A549 (cell line): ENCODE measurements around the gene OR1E1. TPM values are rescaled to one million over a fixed set of nuclear protein-coding genes. Genes with fewer than 3 reads are reported as not detected.
A peak's percentile ranks its signal among the peaks of the same experiment; 100 is the strongest.

Experiments
- ATAC-seq, 2 experiments: fragments of 200-7000 bp in 1 of 2; fragments of >200 bp in 1 of 2; cut with Nextera tagmentation in 1 of 2; cut with Tn5 transposase in 1 of 2; 3 replicates each; pipeline versions ENCODE4 v1.8.0 to v1.9.1; 2018 to 2020; ENCODE audit warnings: mild to moderate bottlenecking in 1 of 2, moderate library complexity in 1 of 2
- CTCF ChIA-PET: fragments of 300-600 bp; sonication (Branson Sonifier 250); formaldehyde crosslinking; extraction: SDS; loops from one replicate; lab custom pipeline; 2021; ENCODE audit warnings: antibody characterized with exemption, inconsistent platforms; lab: Yijun Ruan, JAX
- POLR2A ChIA-PET: fragments of 350-600 bp; formaldehyde crosslinking; extraction: SDS; loops from one replicate; lab custom pipeline; 2021; ENCODE audit warnings: antibody characterized with exemption, inconsistent platforms; lab: Yijun Ruan, JAX
- DNase-seq, 2 experiments: peaks; one replicate each; pipeline versions ENCODE4 v3.0.0 to v3.0.0-alpha.2; 2011 to 2016; ENCODE audit warnings: low read depth in 1 of 2, low spot score in 1 of 2
- FAIRE-seq: peaks from 2 replicates; lab custom pipeline; 2011; peaks lifted over from hg19 to GRCh38; lab: Jason Lieb, UNC
- H3K27ac ChIP-seq, 2 experiments: fragments of >200 bp; sonication (Bioruptor Twin); formaldehyde crosslinking; 3 replicates each; pipeline ENCODE4 v1.5.1; 2016 to 2017
- H3K4me1 ChIP-seq: fragments of >200 bp; sonication (Bioruptor Twin); formaldehyde crosslinking; 3 replicates; pipeline ENCODE4 v1.6.1; 2016
- H3K4me2 ChIP-seq: fragments of >200 bp; sonication (Bioruptor Twin); formaldehyde crosslinking; 3 replicates; pipeline ENCODE4 v1.6.1; 2016
- H3K4me3 ChIP-seq: fragments of >200 bp; sonication (Bioruptor Twin); formaldehyde crosslinking; 3 replicates; pipeline ENCODE4 v1.5.1; 2016
- H3K9me3 ChIP-seq: fragments of >200 bp; sonication (Bioruptor Twin); formaldehyde crosslinking; 3 replicates; pipeline ENCODE4 v1.6.1; 2016
- ATOH8 ChIP-seq: fragments of 250-450 bp; sonication (Bioruptor Pico); IDR thresholded peaks from 2 replicates; pipeline ENCODE4 v1.5.0; 2020; ENCODE audit warnings: low read depth, mild to moderate bottlenecking, moderate library complexity
- BHLHE40 ChIP-seq: IDR thresholded peaks from 2 replicates; pipeline ENCODE4 v1.6.1; 2012; ENCODE audit warnings: low read depth, low read length, inconsistent platforms
- CHD2 ChIP-seq: fragments of 150-350 bp; IDR thresholded peaks from 2 replicates; pipeline ENCODE4 v1.6.1; 2014; ENCODE audit warnings: low read length; ENCODE audit not compliant: partially characterized antibody
- CHD4 ChIP-seq: fragments of 200-600 bp; sonication (generic); IDR thresholded peaks from 2 replicates; pipeline ENCODE4 v1.6.1; 2016; ENCODE audit warnings: antibody characterized with exemption, mild to moderate bottlenecking, borderline replicate concordance
- EHF ChIP-seq: fragments of 250-450 bp; sonication (Bioruptor Pico); IDR thresholded peaks from 2 replicates; pipeline ENCODE4 v1.5.0; 2020; ENCODE audit warnings: mild to moderate bottlenecking
- EP300 ChIP-seq, 2 experiments: fragments of >200 bp; sonication (Bioruptor Twin); formaldehyde crosslinking; IDR thresholded peaks; 2 replicates in 1 of 2; 3 replicates in 1 of 2; pipeline ENCODE4 v1.6.1; 2016 to 2017
- ESRRA ChIP-seq: fragments of 150-350 bp; IDR thresholded peaks from 2 replicates; pipeline ENCODE4 v1.6.1; 2014; ENCODE audit warnings: mild to moderate bottlenecking, low read length, borderline replicate concordance
- HDAC2 ChIP-seq: fragments of 200-600 bp; sonication (generic); IDR thresholded peaks from 2 replicates; pipeline ENCODE4 v1.6.1; 2016
- HES2 ChIP-seq: fragments of >200 bp; sonication (Bioruptor Twin); formaldehyde crosslinking; IDR thresholded peaks from 2 replicates; pipeline ENCODE4 v1.6.1; 2016
- HOXA7 ChIP-seq: fragments of 250-450 bp; sonication (Bioruptor Pico); IDR thresholded peaks from 2 replicates; pipeline ENCODE4 v1.5.0; 2020; ENCODE audit warnings: mild to moderate bottlenecking, moderate library complexity
- HOXB13 ChIP-seq: fragments of 250-450 bp; sonication (Bioruptor Pico); IDR thresholded peaks from 2 replicates; pipeline ENCODE4 v1.5.0; 2020; ENCODE audit warnings: low read depth, mild to moderate bottlenecking, moderate library complexity
- KDM1A ChIP-seq: fragments of 200-600 bp; sonication (generic); IDR thresholded peaks from 2 replicates; pipeline ENCODE4 v1.6.1; 2016; ENCODE audit warnings: low read depth, mild to moderate bottlenecking
- KDM5A ChIP-seq: fragments of 200-600 bp; sonication (generic); IDR thresholded peaks from 2 replicates; pipeline ENCODE4 v1.6.1; 2016; ENCODE audit warnings: antibody characterized with exemption, mild to moderate bottlenecking
- MAFK ChIP-seq: fragments of 450-650 bp; IDR thresholded peaks from 2 replicates; pipeline ENCODE4 v1.6.1; 2014; ENCODE audit not compliant: partially characterized antibody
- MAZ ChIP-seq: fragments of 150-350 bp; IDR thresholded peaks from 2 replicates; pipeline ENCODE4 v1.6.1; 2014; ENCODE audit warnings: antibody characterized with exemption, low read depth, low read length, borderline replicate concordance
- POLR2AphosphoS2 ChIP-seq: conservative IDR thresholded peaks from 2 replicates; pipeline ENCODE4 v1.6.1; 2012; ENCODE audit warnings: low read length, improper control_type of control experiment, inconsistent platforms
- SMC3 ChIP-seq: fragments of >200 bp; sonication (Bioruptor Twin); formaldehyde crosslinking; IDR thresholded peaks from 3 replicates; pipeline ENCODE4 v1.6.1; 2018; ENCODE audit warnings: inconsistent platforms
- SREBF2 ChIP-seq: fragments of 450-650 bp; IDR thresholded peaks from 2 replicates; pipeline ENCODE4 v1.6.1; 2014; ENCODE audit warnings: mild to moderate bottlenecking, moderate library complexity
- ZNF302 ChIP-seq: fragments of 250-450 bp; sonication (Bioruptor Pico); IDR thresholded peaks from 2 replicates; pipeline ENCODE4 v1.9.0; 2021; ENCODE audit warnings: inconsistent platforms, mild to moderate bottlenecking, moderate library complexity
- WGBS: methylation state at CpG from one replicate; pipeline ENCODE4 v1.1.6; 2017; ENCODE audit errors: missing lambda C conversion rate; 5-methylcytosine and 5-hydroxymethylcytosine counted together
- polyA plus RNA-seq, 4 experiments: library from polyadenylated mRNA; depleted of rRNA in 3 of 4; stranded (reverse); fragments of >200 nt; fragmentation: RNase III in 1 of 4; extraction: RNeasy Plus Mini Kit Qiagen cat#74134 plus additional on column Dnase treatment in 1 of 4; gene quantifications; 2 replicates in 3 of 4; 3 replicates in 1 of 4; pipeline ENCODE4 v1.2.3, GENCODE V29; 2011 to 2017
- TF ChIP-seq, protein P1 (sequence below): fragments of 450-650 bp; IDR thresholded peaks from 2 replicates; pipeline ENCODE4 v1.6.1; 2014; ENCODE audit warnings: antibody characterized with exemption
- TF ChIP-seq, protein P2 (sequence below): IDR thresholded peaks from 2 replicates; pipeline ENCODE4 v1.6.1; 2012; ENCODE audit warnings: low read depth, borderline replicate concordance

The OR1E1 gene
- polyA plus RNA-seq, 2 of the 4 experiments (the other 2 are of a cell fraction) = not detected

GRCh38 chr17:3385869-3386816 lies 12.1 kb downstream of the OR1E1 start, which contains the start of gene OR3A2:
Gene OR3A2, minus strand, starts transcription at chr17:3386308.
- no peaks in the 10 kb centered on the region for H3K9me3 ChIP-seq
- TF ChIP-seq HDAC2 (no peak), HOXB13 (no peak), CHD2 (no peak), SREBF2 (no peak), BHLHE40 (no peak), CHD4 (no peak), EHF (CRISPR knock-in tag) (no peak), POLR2AphosphoS2 (no peak), ZNF302 (CRISPR knock-in tag) (no peak), ATOH8 (CRISPR knock-in tag) (no peak), MAZ (no peak), SMC3 (no peak), KDM1A (no peak), MAFK (no peak), HES2 (no peak), ESRRA (no peak), KDM5A (no peak), EP300 (IDR thresholded peaks at IDR 0.05) (no peak)
- TF ChIP-seq, protein P1, sequence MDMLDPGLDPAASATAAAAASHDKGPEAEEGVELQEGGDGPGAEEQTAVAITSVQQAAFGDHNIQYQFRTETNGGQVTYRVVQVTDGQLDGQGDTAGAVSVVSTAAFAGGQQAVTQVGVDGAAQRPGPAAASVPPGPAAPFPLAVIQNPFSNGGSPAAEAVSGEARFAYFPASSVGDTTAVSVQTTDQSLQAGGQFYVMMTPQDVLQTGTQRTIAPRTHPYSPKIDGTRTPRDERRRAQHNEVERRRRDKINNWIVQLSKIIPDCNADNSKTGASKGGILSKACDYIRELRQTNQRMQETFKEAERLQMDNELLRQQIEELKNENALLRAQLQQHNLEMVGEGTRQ = no peak
- TF ChIP-seq, protein P2, sequence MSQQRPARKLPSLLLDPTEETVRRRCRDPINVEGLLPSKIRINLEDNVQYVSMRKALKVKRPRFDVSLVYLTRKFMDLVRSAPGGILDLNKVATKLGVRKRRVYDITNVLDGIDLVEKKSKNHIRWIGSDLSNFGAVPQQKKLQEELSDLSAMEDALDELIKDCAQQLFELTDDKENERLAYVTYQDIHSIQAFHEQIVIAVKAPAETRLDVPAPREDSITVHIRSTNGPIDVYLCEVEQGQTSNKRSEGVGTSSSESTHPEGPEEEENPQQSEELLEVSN = no peak
- H3K4me2 ChIP-seq = no peak within 1 kb of the TSS
- CTCF ChIA-PET = no interaction called here
- H3K4me1 ChIP-seq = no peaks in the 10 kb centered on the region
- H3K27ac ChIP-seq = no peak within 1 kb of the TSS
- no peak within 1 kb of the TSS for H3K4me3 ChIP-seq
- FAIRE-seq = no peak
- WGBS = 76% methylated on average over 90 of the region's 92 CpGs
- POLR2A ChIA-PET = no interaction called here
- no peak for DNase-seq
- no peak for ATAC-seq

DNA sequence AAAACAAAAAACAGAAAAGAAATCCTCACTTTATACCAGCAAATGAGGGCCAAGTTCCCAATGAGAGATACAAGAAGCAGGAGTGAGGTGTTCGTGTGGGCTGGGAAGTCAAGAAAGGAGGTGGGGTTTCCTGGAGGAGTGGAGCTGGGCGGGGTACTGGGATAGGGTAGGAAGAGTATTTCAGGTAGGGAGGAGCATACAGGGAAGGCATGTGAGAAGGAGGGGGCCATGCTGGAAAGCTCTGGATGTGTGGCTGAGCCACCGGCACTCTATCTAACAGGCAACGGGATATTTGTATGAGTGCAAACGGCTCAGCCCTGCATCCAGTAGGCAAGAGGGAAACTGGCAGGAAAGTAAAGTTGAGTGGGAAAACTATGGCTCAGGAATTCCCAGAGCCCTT lies 16.3 kb downstream of the OR1E1 start:
- POLR2A ChIA-PET = no interaction called here
- ATAC-seq (0 out of 6 replicates have a peak, but pooled peaks of 1 of the 2 experiments have one; percentile 15), DNase-seq (no peak), FAIRE-seq (no peak)
- no peak overlapping the region for H3K4me3 ChIP-seq
- no peak overlapping the region for H3K27ac ChIP-seq
- H3K4me1 ChIP-seq = no peaks in the 10 kb centered on the region
- WGBS = 32% methylated on average over 5 of the region's 5 CpGs
- TF ChIP-seq ESRRA (no peak), HOXB13 (no peak), HOXA7 (CRISPR knock-in tag) (no peak), ATOH8 (CRISPR knock-in tag) (no peak)
- CTCF ChIA-PET = no interaction called here
- no peak overlapping the region for H3K4me2 ChIP-seq
- no peaks in the 10 kb centered on the region for H3K9me3 ChIP-seq
